ENCODE results near the gene ALLC. TPM values are rescaled to one million over a fixed set of nuclear protein-coding genes. Genes with fewer than 3 reads are reported as not detected.
A peak's percentile ranks its signal among the peaks of the same experiment; 100 is the strongest.

ALLC gene
- total RNA-seq, 4 donors from 2014 or later: not detected

- no peak for TF ChIP-seq POLR2A (IDR thresholded peaks at IDR 0.05)
- TF ChIP-seq, protein P1, sequence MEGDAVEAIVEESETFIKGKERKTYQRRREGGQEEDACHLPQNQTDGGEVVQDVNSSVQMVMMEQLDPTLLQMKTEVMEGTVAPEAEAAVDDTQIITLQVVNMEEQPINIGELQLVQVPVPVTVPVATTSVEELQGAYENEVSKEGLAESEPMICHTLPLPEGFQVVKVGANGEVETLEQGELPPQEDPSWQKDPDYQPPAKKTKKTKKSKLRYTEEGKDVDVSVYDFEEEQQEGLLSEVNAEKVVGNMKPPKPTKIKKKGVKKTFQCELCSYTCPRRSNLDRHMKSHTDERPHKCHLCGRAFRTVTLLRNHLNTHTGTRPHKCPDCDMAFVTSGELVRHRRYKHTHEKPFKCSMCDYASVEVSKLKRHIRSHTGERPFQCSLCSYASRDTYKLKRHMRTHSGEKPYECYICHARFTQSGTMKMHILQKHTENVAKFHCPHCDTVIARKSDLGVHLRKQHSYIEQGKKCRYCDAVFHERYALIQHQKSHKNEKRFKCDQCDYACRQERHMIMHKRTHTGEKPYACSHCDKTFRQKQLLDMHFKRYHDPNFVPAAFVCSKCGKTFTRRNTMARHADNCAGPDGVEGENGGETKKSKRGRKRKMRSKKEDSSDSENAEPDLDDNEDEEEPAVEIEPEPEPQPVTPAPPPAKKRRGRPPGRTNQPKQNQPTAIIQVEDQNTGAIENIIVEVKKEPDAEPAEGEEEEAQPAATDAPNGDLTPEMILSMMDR (IDR thresholded peaks at IDR 0.05): no peak
- peak overlapping the region in 1 of 4 donors; percentile 38 for H3K27ac ChIP-seq
- no peaks in the 10 kb centered on the region for H3K27me3 ChIP-seq
- H3K4me3 ChIP-seq: no peak overlapping the region
- no peaks in the 10 kb centered on the region for H3K36me3 ChIP-seq
- DNase-seq: peak in 2 of 3 donors; percentile 8 to 21
- H3K9me3 ChIP-seq: no peaks in the 10 kb centered on the region
- no peaks in the 10 kb centered on the region for H3K4me1 ChIP-seq
Measured at GRCh38 chr2:3661149-3661660, 3.2 kb downstream of the ALLC start.

DNA sequence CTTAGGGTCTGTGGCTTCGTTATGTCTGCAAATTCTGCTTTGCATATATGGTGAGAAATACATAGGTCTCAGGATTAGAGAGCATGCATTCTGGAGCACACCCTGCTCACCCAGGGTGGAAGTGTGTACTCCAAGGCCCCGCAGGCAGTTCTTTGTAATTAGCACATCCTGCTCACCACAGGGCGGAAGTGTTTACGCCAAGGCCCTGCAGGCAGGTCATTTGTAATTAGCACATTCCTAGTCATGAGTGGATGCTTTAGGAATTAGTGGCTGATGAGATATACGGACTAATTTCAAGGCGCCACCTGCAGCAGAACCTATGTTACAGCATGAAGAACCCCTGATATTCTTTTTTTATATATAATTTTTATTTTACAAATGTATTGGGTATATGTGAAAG, 4.2 kb downstream of the ALLC start:
- Histone ChIP-seq H3K4me1 (no peaks in the 10 kb centered on the region), H3K27me3 (no peaks in the 10 kb centered on the region), H3K36me3 (no peaks in the 10 kb centered on the region), H3K4me3 (no peak overlapping the region), H3K27ac (peak overlapping the region in 1 of 4 donors; percentile 38), H3K9me3 (no peaks in the 10 kb centered on the region)
- DNase-seq: peak; percentile 2 to 62 (median 49)
- TF ChIP-seq POLR2A (IDR thresholded peaks at IDR 0.05): no peak
- TF ChIP-seq, protein P1 (IDR thresholded peaks at IDR 0.05): no peak

GRCh38 chr2:3664118-3664517, 6.1 kb downstream of the ALLC start:
- TF ChIP-seq POLR2A (IDR thresholded peaks at IDR 0.05): no peak
- TF ChIP-seq, protein P1 (IDR thresholded peaks at IDR 0.05): no peak
- no peak overlapping the region for H3K27ac ChIP-seq
- peak in 1 of 3 donors; percentile 7 for DNase-seq

DNA sequence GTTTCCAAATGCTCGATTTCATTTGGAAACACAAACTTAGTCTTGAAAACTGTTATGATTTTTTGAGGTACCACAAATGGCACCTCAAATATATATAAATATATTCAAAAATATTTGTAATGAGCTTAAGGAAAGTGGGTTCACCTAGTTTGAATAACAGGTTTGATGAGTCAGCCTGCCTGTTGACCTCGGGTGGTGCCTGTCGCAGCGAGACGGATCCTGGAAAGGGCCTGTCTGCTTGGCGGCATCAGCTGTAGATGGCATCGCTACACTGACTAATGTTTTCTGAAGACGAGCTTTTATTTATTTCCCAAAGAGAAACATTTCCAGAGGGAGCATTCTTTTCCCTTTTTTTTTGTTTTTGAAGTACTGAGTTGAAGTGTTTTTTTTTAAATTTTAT, 6.9 kb downstream of the ALLC start:
- H3K4me3 ChIP-seq: no peak overlapping the region
- H3K9me3 ChIP-seq: no peaks in the 10 kb centered on the region
- H3K27ac ChIP-seq: no peak overlapping the region
- no peaks in the 10 kb centered on the region for H3K4me1 ChIP-seq
- TF ChIP-seq POLR2A (IDR thresholded peaks at IDR 0.05): no peak
- TF ChIP-seq, protein P1 (IDR thresholded peaks at IDR 0.05): no peak
- no peaks in the 10 kb centered on the region for H3K36me3 ChIP-seq
- DNase-seq: peak in 2 of 3 donors; percentile 17 to 20
- H3K27me3 ChIP-seq: no peaks in the 10 kb centered on the region

More at GRCh38 chr2:3664118-3664517, 6.1 kb downstream of the ALLC start:
- Histone ChIP-seq H3K36me3 (no peaks in the 10 kb centered on the region), H3K4me1 (no peaks in the 10 kb centered on the region), H3K9me3 (no peaks in the 10 kb centered on the region), H3K27me3 (no peaks in the 10 kb centered on the region), H3K4me3 (no peak overlapping the region)

GRCh38 chr2:3665886-3666612, 8.0 kb downstream of the ALLC start:
- Histone ChIP-seq H3K36me3 (no peaks in the 10 kb centered on the region), H3K4me3 (no peak overlapping the region), H3K27me3 (no peaks in the 10 kb centered on the region), H3K4me1 (no peaks in the 10 kb centered on the region), H3K27ac (no peak overlapping the region), H3K9me3 (no peaks in the 10 kb centered on the region)
- peak in 1 of 3 donors; percentile 29 for DNase-seq
- TF ChIP-seq, protein P1 (IDR thresholded peaks at IDR 0.05): no peak
- no peak for TF ChIP-seq POLR2A (IDR thresholded peaks at IDR 0.05)
